GM18873 (cell line): ENCODE results near the gene NUAK2.

Experiments
- ATAC-seq: cut with Tn5 transposase; IDR thresholded peaks from one replicate; pipeline ENCODE4 v1.9.1; 2021; ENCODE audit warnings: mild to moderate bottlenecking, moderate library complexity, moderate number of reproducible peaks; ENCODE audit not compliant: unreplicated experiment, low FRiP score

The NUAK2 gene

GRCh38 chr1:205279986-205280385, 41.6 kb downstream of the NUAK2 start:
- no peak for ATAC-seq

GRCh38 chr1:205276689-205277065, 44.9 kb downstream of the NUAK2 start:
- ATAC-seq: no peak

- no peak for ATAC-seq
Observed at GRCh38 chr1:205275916-205276688, 45.4 kb downstream of the NUAK2 start.

- ATAC-seq: no peak
Observed at GRCh38 chr1:205275133-205275532, 46.4 kb downstream of the NUAK2 start.

DNA sequence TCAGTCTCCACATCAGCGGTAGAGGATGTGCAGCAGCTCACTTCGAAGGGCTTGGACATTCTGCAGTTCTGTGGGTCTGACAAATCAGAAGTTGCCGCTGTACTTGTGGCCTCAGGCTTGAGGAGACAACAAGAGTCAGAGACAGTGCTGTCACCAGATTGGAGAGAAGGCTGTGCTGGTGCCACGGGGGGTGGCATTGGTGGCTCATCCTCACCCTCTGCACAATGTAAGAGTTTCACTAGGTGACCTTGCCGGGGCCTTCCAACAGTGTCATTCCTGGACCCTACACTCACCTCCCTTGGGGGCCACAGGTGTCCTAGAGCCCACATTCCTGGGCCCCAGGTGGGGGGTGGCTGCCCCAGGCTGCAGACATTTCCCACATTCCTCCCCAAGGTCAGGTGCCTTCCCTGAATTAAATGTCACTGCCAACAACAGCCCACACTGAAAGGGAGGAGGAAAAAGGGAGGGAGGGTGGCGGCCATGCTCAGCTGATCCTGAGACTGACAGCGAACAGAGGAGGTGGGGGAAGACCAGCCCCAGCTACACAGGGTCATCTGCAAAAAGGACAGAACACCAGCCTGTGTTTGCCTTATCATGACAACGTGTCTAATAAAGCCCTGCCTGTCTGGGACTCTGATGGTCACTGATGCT, 47.4 kb downstream of the NUAK2 start:
- ATAC-seq: no peak

DNA sequence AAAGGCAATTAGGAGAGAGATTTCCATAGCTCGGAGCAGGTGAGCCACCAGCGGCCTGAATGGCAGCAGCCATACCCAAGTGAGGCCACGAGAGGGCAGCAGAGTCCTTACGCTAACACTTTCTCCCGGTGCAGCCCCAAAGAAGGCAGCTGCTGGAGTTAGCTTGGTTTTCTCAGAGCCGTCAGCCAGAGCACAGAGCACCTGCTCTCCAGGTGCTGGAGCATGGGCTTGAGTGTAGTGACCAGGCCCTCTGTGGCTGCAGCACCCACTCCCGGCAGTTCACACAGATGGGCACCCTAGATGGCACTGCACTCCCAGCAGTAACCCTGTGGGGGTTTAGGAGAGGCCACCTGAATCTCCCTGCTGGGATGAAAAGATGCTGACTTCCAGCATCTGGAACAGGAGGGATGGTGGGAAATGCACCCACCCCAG, 48.0 kb downstream of the NUAK2 start:
- peak; percentile 59 for ATAC-seq

- no peak for ATAC-seq
Observed at GRCh38 chr1:205272536-205272935, 49.0 kb downstream of the NUAK2 start.

GRCh38 chr1:205271745-205272144, 49.8 kb downstream of the NUAK2 start:
- no peak for ATAC-seq

DNA sequence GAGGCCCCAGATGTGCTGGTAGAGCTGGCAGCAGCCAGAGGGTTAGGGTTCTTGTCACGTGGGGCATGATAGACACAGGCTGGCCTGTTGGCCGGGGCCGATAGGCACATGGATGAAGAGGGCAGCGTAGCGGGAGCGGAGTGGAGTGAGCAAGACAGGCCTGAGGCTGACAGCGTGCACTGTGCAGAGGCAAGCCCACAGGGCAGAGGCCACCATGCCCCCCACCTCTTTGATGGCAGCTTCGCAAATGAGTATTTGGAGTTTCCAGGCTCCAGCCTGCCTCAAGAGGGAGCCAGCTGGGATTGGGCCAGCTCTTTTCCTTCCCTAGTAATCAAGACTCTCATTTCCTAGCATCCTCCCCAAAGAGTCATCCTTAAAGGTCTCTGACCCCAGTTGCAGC, 50.3 kb downstream of the NUAK2 start:
- no peak for ATAC-seq

DNA sequence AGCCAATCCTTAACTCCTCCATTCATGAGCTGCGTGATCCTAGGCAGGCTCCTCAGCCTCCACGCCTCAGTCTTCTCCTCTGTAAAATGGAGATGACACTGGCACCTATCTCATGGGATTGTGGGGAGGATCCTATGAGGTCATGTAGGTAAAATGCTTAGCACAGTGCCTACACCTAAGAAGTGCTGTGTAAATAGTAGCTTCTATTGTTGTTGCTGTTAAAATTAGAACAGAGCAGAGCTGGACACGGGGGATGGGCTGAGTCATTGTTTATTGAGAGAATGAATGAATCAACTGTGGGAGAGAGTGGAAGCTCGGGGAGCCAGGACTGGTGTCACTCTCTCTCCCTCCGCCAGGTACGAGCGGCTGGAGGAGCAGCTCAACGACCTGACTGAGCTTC, 50.8 kb downstream of the NUAK2 start:
- no peak for ATAC-seq

GRCh38 chr1:205270271-205270670, 51.3 kb downstream of the NUAK2 start:
- no peak for ATAC-seq

GRCh38 chr1:205269711-205270110, 51.8 kb downstream of the NUAK2 start:
- ATAC-seq: no peak

DNA sequence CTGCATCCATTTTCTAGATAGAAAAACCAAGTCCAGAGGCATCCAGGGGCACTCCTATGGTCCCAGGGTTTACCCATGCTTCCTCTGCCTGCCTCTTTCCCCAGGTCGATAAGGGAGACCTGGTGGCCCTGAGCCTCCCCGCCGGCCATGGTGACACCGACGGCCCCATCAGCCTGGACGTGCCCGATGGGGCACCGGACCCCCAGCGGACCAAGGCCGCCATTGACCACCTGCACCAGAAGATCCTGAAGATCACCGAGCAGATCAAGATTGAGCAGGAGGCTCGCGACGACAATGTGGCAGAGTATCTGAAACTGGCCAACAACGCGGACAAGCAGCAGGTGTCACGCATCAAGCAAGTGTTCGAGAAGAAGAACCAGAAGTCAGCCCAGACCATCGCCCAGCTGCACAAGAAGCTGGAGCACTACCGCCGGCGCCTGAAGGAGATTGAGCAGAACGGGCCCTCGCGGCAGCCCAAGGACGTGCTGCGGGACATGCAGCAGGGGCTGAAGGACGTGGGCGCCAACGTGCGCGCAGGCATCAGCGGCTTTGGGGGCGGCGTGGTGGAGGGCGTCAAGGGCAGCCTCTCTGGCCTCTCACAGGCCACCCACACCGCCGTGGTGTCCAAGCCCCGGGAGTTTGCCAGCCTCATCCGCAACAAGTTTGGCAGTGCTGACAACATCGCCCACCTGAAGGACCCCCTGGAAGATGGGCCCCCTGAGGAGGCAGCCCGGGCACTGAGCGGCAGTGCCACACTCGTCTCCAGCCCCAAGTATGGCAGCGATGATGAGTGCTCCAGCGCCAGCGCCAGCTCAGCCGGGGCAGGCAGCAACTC, 52.5 kb downstream of the NUAK2 start:
- no peak for ATAC-seq

DNA sequence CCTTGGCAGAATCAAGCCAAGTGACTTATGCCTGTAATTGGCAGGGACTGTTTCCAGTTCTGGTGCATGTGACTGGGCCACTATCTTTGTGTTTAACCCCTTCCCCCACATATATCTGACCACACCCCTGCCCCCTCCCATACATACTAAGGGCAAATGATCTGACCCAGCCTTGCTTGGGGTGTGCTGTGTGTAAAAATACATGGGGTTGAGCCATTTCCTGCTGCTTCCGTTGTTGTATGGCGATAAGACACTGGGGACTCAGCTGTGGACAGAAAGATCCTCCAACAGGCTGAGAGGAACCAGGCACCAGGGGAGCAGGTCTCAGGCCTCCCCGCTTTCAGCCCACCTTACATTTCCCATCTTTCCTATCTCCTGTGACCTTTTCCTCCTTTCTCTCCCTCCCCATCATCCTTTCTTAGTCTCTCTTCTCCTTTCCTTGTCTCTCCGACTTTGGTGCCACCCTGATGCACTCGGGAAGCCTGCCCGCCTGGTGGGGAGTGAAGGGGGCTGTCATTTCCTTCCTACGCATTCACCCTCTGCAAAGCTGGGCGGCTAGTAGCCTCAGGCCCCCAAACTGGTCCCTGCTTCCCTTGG, 54.1 kb downstream of the NUAK2 start:
- ATAC-seq: no peak

DNA sequence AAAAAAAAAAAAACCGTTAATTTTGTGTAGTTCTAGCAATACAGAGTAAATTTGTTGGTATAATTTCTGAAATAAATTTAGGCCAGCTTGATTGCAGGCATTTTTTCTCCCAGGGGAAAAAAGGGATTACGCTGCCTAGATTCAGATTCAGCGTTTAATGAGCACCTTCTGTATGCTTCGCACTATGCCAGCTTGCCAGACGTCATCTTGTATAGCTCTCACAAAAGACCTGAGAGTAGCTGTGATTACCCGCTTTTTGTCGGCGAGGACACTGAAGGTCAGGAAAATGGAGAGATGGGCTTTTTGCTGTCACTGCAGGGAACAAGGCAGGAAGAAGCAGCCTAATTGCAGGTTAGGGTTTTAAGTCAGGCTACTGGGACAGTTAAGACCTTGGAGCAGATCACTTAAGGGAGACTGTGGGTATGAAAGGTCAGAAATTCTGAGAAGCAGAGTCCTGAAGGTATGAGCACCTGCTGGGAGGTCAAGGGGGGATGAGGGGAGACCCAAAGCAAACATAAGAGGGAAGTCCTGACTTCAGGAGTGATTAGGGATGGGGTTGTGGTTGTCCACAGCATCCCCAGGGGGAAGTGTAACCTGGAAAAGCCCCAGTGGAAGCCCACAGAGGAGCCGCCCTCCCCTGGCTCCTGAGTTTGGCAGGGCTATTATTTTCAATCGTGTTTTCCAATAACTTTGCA, 54.8 kb downstream of the NUAK2 start:
- ATAC-seq: no peak

DNA sequence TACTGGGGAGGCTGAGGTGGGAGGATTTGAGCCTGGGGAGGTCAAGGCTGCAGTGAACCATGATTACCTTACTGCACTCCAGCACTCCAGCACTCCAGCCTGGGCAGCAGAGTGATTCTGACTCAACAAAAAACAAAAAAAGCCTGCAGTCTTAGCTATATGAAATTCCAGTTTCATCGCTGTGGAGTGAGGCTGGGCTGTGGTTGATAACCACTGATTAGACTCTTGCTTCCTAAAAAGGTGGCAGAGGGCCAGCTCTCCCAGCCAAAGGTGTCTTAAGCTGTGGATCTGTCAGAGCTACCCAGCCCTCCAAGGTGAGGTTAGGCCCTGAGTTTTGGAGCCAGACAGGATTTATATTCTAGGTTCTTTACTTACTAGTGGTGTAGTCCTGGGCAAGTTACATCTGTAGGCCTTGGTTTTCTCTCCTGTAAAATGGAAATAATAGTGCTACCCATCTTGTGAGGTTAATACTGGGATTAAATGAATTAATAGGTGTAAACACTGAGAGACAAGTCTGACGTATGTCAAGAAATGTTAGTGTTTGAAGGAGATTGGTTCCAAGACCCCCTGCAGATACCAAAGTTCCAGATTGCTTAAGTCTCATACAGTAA, 57.9 kb downstream of the NUAK2 start:
- no peak for ATAC-seq

- ATAC-seq: no peak
Observed at GRCh38 chr1:205262731-205263171, 58.8 kb downstream of the NUAK2 start.

DNA sequence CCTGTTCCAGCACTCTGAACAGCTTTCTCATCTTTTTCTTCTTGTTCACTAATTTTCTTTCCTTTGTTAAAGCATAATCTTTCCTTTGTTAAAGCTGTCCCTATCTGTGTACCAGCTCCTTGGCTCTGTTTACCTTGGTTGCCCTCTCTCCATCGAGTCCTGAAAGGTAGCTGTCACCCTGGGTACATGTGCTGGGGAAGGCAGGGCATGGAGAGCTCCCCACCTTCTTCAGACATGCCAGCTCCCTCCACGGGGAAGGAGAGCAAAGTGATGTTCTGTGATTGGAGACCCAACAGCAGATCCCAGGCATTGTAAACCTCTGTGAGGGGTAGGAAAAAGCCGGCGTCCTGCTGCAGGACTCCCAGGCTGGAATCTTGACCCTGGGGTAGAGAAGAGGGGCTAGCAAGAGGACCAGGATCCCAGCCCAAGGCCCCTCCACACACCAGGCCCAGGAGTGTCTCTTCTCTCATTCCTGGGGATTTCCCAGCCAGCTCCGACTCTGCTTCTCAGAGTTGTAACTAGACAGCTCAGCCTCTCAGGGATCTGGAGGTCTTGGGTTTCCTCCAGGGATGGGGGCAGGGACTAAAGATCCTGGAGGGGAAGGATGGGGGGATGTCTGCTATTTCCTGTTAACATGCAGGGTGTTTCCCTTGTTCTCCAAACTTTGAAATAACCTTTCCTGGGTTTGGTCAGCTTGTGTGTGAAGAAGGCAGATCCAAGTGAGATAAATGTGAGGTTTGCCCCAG, 59.4 kb downstream of the NUAK2 start:
- ATAC-seq: no peak
